NCI-H524 treated with DMSO at 0.1 percent for 48 hours (cell line): Measurements from ENCODE around the gene EPS8.
A peak's percentile ranks its signal among the peaks of the same experiment; 100 is the strongest.

ENCODE experiments used
- DNase-seq: peaks from one replicate; lab custom pipeline; 2025; lab: John Stamatoyannopoulos, UW

EPS8 gene

GRCh38 chr12:15602051-15602672 lies 187.0 kb downstream of the EPS8 start:
- no peak for DNase-seq

- no peak for DNase-seq
These were observed 187.9 kb downstream of the EPS8 start for GRCh38 chr12:15601210-15601800.

- no peak for DNase-seq
These were observed 188.8 kb downstream of the EPS8 start for GRCh38 chr12:15600223-15600935.

GRCh38 chr12:15599266-15600037 lies 189.7 kb downstream of the EPS8 start:
- no peak for DNase-seq

- DNase-seq: no peak
These were observed 191.9 kb downstream of the EPS8 start for GRCh38 chr12:15597125-15597830.

GRCh38 chr12:15596174-15596573 lies 193.0 kb downstream of the EPS8 start:
- DNase-seq: no peak

- DNase-seq: no peak
These were observed 196.3 kb downstream of the EPS8 start for GRCh38 chr12:15592934-15593333.

- DNase-seq: no peak
These were observed 197.4 kb downstream of the EPS8 start for GRCh38 chr12:15591811-15592210.

- peak; percentile 40 for DNase-seq
These were observed 198.9 kb downstream of the EPS8 start for GRCh38 chr12:15590180-15590826.

- no peak for DNase-seq
These were observed 199.7 kb downstream of the EPS8 start for GRCh38 chr12:15589328-15590032.

- DNase-seq: no peak
These were observed 204.7 kb downstream of the EPS8 start for GRCh38 chr12:15584366-15585041.

- no peak for DNase-seq
These were observed 205.4 kb downstream of the EPS8 start for GRCh38 chr12:15583804-15584203.

- DNase-seq: no peak
These were observed 208.2 kb downstream of the EPS8 start for GRCh38 chr12:15581006-15581405.

GRCh38 chr12:15580431-15580830 lies 208.8 kb downstream of the EPS8 start:
- no peak for DNase-seq

- DNase-seq: no peak
These were observed 213.3 kb downstream of the EPS8 start for GRCh38 chr12:15575671-15576541.

GRCh38 chr12:15574353-15574752 lies 214.8 kb downstream of the EPS8 start:
- DNase-seq: no peak
